Measurements from ENCODE around the gene STARD13. TPM values are rescaled to one million over a fixed set of nuclear protein-coding genes. Genes with fewer than 3 reads are reported as not detected.

Gene STARD13
- total RNA-seq, 1 experiment from 2014 or later: 9.1 TPM

- Histone ChIP-seq H3K4me1 (peaks cover 64% of the 10 kb centered on the region), H3K9me3 (no peaks in the 10 kb centered on the region), H3K27me3 (replicated peaks; ENCODE audit: control insufficient read depth, insufficient read depth, low read length) (no peaks in the 10 kb centered on the region), H3K36me3 (ENCODE audit: control insufficient read depth, insufficient read depth, low read length) (no peaks in the 10 kb centered on the region), H3K4me3 (ENCODE audit: low read depth, low read length) (no peak overlapping the region)
- intact Hi-C loops (cut with micrococcal nuclease; ENCODE audit: unreplicated experiment): loop anchor here (10.0 kb wide), 2 partner anchors 122 to 202 kb away; partner anchors contain the start of gene KL
- TF ChIP-seq CTCF (IDR thresholded peaks at IDR 0.05; ENCODE audit: insufficient read depth in 1 of 2, low read depth in 1 of 2, low read length in 1 of 2, severe bottlenecking in 1 of 2, unreplicated experiment in 1 of 2): no peak
- peaks cover 14% of the 10 kb centered on the region for H3K36me3 Mint-ChIP-seq (ENCODE audit: insufficient read depth, unreplicated experiment)
- no peaks in the 10 kb centered on the region for H3K27me3 Mint-ChIP-seq (ENCODE audit: insufficient read depth, unreplicated experiment)
- ChIA-PET CTCF (interaction anchor here (1.0 to 1.4 kb wide), 4 partner anchors 11 to 326 kb away, joined by 3 to 5 read pairs (median 4); no protein-coding TSS in a partner anchor), POLR2A (interaction anchor here (1.0 to 1.5 kb wide), 5 partner anchors 55 to 326 kb away, joined by 3 to 8 read pairs (median 4); partner anchors contain the start of gene STARD13)
- peaks cover 56% of the 10 kb centered on the region for H3K4me1 Mint-ChIP-seq (ENCODE audit: low read depth, unreplicated experiment)
- DNase-seq: no peak
- peak overlapping the region; percentile 59 for H3K4me3 Mint-ChIP-seq (ENCODE audit: unreplicated experiment)
- H3K9me3 Mint-ChIP-seq (ENCODE audit: unreplicated experiment): no peaks in the 10 kb centered on the region
- H3K27ac Mint-ChIP-seq (ENCODE audit: unreplicated experiment): peak overlapping the region; percentile 91
- no TSS peak for BruUV-seq (replicated peaks)
These were observed 68.3 kb downstream of the STARD13 start for GRCh38 chr13:33217256-33217655.

GRCh38 chr13:33213797-33214196 is 71.8 kb downstream of the STARD13 start:
- no peaks in the 10 kb centered on the region for H3K36me3 ChIP-seq (ENCODE audit: control insufficient read depth, insufficient read depth, low read length)
- TF ChIP-seq CTCF (IDR thresholded peaks at IDR 0.05; ENCODE audit: insufficient read depth in 1 of 2, low read depth in 1 of 2, low read length in 1 of 2, severe bottlenecking in 1 of 2, unreplicated experiment in 1 of 2): no peak
- Mint-ChIP-seq H3K9me3 (ENCODE audit: unreplicated experiment) (no peaks in the 10 kb centered on the region), H3K4me1 (ENCODE audit: low read depth, unreplicated experiment) (peaks cover 64% of the 10 kb centered on the region), H3K27me3 (ENCODE audit: insufficient read depth, unreplicated experiment) (no peaks in the 10 kb centered on the region), H3K36me3 (ENCODE audit: insufficient read depth, unreplicated experiment) (peaks cover 7% of the 10 kb centered on the region), H3K27ac (ENCODE audit: unreplicated experiment) (peak overlapping the region; percentile 63), H3K4me3 (ENCODE audit: unreplicated experiment) (peak overlapping the region; percentile 54)
- no peak overlapping the region for H3K4me3 ChIP-seq (ENCODE audit: low read depth, low read length)
- H3K9me3 ChIP-seq: no peaks in the 10 kb centered on the region
- no peaks in the 10 kb centered on the region for H3K27me3 ChIP-seq (replicated peaks; ENCODE audit: control insufficient read depth, insufficient read depth, low read length)
- peaks cover 70% of the 10 kb centered on the region for H3K4me1 ChIP-seq
- intact Hi-C loops (cut with micrococcal nuclease; ENCODE audit: unreplicated experiment): loop anchor here (1.0 to 10.0 kb wide), 3 partner anchors 87 to 199 kb away; partner anchors contain the start of gene KL
- ChIA-PET POLR2A (no interaction called here), CTCF (interaction anchor here (0.8 kb wide), 1 partner anchor 329 kb away, joined by 3 read pairs; no protein-coding TSS in a partner anchor)
- DNase-seq: no peak
- BruUV-seq (replicated peaks): no TSS peak

- DNase-seq: no peak
- Mint-ChIP-seq H3K27me3 (ENCODE audit: insufficient read depth, unreplicated experiment) (no peaks in the 10 kb centered on the region), H3K36me3 (ENCODE audit: insufficient read depth, unreplicated experiment) (peaks cover 7% of the 10 kb centered on the region), H3K27ac (ENCODE audit: unreplicated experiment) (peak overlapping the region; percentile 63), H3K9me3 (ENCODE audit: unreplicated experiment) (no peaks in the 10 kb centered on the region), H3K4me1 (ENCODE audit: low read depth, unreplicated experiment) (peaks cover 65% of the 10 kb centered on the region), H3K4me3 (ENCODE audit: unreplicated experiment) (peak overlapping the region; percentile 54)
- no peak for TF ChIP-seq CTCF (IDR thresholded peaks at IDR 0.05; ENCODE audit: insufficient read depth in 1 of 2, low read depth in 1 of 2, low read length in 1 of 2, severe bottlenecking in 1 of 2, unreplicated experiment in 1 of 2)
- ChIA-PET POLR2A (no interaction called here), CTCF (no interaction called here)
- Histone ChIP-seq H3K9me3 (no peaks in the 10 kb centered on the region), H3K36me3 (ENCODE audit: control insufficient read depth, insufficient read depth, low read length) (no peaks in the 10 kb centered on the region), H3K4me3 (ENCODE audit: low read depth, low read length) (no peak overlapping the region), H3K4me1 (peaks cover 70% of the 10 kb centered on the region), H3K27me3 (replicated peaks; ENCODE audit: control insufficient read depth, insufficient read depth, low read length) (no peaks in the 10 kb centered on the region)
- BruUV-seq (replicated peaks): no TSS peak
- intact Hi-C loops (cut with micrococcal nuclease; ENCODE audit: unreplicated experiment): loop anchor here (10.0 kb wide), 2 partner anchors 118 to 198 kb away; partner anchors contain the start of gene KL
These were observed 72.4 kb downstream of the STARD13 start for GRCh38 chr13:33213024-33213768.

Data from Caco-2 (cell line).